ENCODE results near the gene SRC.

The SRC gene

DNA sequence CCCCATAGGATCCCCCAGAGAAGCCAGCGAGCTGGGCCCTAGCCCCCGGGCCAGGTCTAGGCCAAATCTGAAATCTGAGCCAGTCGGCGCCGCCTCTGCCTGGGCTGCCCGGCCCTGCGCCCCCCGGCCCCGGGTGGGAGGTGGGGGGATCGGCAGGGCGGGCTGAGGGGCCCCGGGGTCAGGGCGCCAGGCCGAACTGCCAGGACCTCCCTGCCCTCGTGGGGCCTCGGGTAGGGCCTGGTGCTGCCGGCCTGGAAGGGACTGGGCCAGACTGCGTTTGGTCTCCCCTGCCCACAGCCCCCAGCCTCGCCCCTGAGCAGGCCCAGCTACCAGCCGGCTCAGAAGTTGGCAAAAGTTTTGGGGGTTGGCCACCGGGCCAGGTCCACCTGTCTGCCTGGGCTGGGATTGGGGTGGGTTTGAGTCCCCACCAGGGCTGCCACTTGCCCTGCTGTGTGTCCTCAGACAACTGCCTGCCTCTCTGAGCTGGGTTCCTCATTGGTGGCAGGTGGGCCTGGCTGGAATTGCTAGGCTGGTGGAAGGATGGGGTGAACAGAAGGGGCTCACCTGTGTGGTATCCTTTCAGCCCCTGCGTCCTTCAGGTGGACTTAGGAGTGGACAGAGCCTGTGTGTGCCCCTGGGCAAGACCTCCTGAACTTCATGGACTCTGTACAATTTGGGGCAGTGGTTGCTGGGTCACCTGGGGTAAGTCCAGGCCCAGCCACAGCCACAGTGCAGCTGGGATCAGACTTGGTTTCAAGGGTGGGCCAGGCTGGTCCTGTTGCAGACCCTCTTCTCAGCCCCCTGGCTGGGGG is 801 bp downstream of the SRC start (continued):
- TF ChIP-seq, protein P1, sequence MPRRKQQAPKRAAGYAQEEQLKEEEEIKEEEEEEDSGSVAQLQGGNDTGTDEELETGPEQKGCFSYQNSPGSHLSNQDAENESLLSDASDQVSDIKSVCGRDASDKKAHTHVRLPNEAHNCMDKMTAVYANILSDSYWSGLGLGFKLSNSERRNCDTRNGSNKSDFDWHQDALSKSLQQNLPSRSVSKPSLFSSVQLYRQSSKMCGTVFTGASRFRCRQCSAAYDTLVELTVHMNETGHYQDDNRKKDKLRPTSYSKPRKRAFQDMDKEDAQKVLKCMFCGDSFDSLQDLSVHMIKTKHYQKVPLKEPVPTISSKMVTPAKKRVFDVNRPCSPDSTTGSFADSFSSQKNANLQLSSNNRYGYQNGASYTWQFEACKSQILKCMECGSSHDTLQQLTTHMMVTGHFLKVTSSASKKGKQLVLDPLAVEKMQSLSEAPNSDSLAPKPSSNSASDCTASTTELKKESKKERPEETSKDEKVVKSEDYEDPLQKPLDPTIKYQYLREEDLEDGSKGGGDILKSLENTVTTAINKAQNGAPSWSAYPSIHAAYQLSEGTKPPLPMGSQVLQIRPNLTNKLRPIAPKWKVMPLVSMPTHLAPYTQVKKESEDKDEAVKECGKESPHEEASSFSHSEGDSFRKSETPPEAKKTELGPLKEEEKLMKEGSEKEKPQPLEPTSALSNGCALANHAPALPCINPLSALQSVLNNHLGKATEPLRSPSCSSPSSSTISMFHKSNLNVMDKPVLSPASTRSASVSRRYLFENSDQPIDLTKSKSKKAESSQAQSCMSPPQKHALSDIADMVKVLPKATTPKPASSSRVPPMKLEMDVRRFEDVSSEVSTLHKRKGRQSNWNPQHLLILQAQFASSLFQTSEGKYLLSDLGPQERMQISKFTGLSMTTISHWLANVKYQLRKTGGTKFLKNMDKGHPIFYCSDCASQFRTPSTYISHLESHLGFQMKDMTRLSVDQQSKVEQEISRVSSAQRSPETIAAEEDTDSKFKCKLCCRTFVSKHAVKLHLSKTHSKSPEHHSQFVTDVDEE (CRISPR knock-in tag; IDR thresholded peaks at IDR 0.05), result no peak

DNA sequence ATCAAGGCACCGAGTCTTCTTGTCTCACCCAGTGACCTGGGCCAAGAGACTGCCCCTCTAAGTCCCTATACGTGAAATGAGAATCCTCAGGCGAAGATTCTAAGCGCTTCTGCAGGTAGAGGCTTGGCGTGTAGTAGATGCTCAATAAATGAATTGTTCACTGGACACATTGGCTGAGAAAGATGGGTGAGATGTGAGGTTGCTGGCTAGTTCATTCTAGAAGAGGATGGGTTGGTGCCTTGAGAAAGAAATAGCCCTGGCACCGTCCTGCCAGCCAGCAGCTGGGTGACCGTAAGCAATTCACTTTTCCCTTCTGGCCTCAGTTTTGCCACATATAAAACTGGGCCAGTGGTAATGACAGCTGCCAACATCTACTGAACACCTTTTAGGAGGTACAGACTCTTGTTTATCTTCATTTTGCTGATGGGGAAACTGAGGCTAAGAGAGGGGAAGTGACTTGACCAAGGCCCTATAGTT is 1.4 kb downstream of the SRC start:
- ATAC-seq, result no peak
- TF ChIP-seq ESRRG (CRISPR knock-in tag; IDR thresholded peaks at IDR 0.05) (no peak), ZFP30 (CRISPR knock-in tag; IDR thresholded peaks at IDR 0.05) (no peak), PPARA (CRISPR knock-in tag; IDR thresholded peaks at IDR 0.05; ENCODE audit: borderline replicate concordance) (no peak), PATZ1 (CRISPR knock-in tag; IDR thresholded peaks at IDR 0.05; ENCODE audit: borderline replicate concordance) (no peak), ZNF70 (CRISPR knock-in tag; IDR thresholded peaks at IDR 0.05) (no peak), GLIS3 (CRISPR knock-in tag; IDR thresholded peaks at IDR 0.05) (no peak), ISL1 (CRISPR knock-in tag; IDR thresholded peaks at IDR 0.05) (no peak)

DNA sequence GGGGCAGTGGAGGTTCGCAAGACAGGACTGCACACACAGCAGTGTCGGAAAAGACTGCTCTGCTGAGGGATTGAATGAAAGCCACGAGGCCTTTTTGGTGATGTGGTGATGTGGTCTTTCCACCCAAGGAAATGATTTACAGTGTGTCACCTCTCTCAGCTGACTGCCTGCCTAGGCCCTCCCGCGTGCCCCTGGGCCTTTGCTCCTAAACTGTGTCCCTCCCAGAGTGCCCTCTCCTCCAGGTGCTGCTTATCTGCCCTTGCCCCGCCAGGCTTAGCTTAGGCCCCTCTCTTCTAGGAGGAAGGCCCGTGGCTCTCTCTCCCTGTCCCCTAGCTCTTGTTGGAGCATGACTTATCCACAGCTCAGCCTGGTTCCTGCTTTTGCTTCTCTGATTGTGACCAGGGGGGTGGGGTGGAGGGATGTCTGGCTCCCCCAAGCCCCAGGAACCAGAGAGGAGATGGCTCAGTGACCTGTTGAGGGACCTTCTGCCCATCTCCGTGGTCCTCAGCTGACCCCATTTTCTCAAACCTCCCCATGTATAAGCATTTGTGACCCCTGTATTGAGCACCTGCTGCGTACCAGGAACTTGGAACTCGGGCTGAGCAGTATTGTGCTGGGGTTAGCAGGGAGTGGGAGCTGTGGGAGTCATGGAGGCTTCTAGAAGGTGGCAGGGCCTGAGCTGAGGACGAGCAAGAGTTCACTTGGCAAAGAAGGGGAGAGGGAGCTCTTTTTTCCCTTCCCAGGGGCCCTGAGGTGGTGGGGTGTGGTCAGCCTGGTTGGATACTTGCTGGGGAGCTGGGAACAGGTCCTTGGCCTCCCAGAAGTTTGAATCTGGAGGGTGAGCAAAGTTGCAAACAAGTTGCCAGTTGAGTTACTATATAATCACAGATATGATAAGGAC is 2.2 kb downstream of the SRC start:
- no peak for TF ChIP-seq CSDC2 (CRISPR knock-in tag; IDR thresholded peaks at IDR 0.05)
- no peak for TF ChIP-seq ESRRG (CRISPR knock-in tag; IDR thresholded peaks at IDR 0.05)
- no peak for TF ChIP-seq BACH2 (CRISPR knock-in tag; IDR thresholded peaks at IDR 0.05; ENCODE audit: borderline replicate concordance)
- no peak for ATAC-seq

DNA sequence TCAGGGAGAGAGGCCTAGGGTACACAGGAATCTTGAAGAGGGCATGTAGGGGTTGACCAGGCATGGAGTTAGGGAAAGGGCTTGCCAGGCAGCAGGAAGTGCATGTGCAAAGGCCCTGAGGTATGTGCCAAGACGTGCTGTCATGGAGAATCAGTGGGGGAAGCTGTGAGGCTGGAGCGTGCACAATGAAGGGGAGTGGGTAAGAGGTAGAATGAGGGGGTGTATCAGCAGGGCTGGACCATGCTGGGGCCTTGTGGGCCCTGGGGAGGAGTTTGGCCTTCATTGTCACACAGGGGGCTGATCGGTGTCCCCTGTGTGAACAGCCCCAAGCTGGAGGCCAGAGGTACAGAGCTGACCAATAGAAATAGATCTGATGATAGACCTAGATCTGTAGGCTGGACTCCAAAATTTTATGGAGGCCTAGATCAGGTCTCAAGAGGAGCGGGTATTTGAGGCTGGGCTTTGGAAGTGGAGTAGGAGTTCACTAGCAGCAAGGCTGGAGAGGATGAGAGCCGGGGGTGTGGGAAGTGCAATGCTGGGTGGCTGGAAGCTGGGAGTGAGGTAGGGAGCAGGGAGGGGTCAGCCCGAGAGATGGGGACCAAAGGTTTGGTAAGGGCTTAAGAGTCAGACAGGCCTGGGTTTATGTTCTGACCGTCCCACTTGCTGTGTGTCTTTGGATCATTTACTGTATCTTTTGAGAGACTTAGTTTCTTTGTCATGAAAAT is 3.0 kb downstream of the SRC start:
- ATAC-seq, result no peak
- TF ChIP-seq RARB (CRISPR knock-in tag; IDR thresholded peaks at IDR 0.05), result no peak
- TF ChIP-seq ZFP3 (CRISPR knock-in tag; IDR thresholded peaks at IDR 0.05), result peak; percentile 95
- no peak for TF ChIP-seq ZFP30 (CRISPR knock-in tag; IDR thresholded peaks at IDR 0.05)

GRCh38 chr20:37349517-37350491 is 3.9 kb downstream of the SRC start:
- no peak for ATAC-seq
- TF ChIP-seq ZFP30 (CRISPR knock-in tag; IDR thresholded peaks at IDR 0.05), result no peak
- no peak for TF ChIP-seq ZNF565 (CRISPR knock-in tag; conservative IDR thresholded peaks at IDR 0.05; ENCODE audit: low read depth)
- TF ChIP-seq CSDC2 (CRISPR knock-in tag; IDR thresholded peaks at IDR 0.05), result no peak
- TF ChIP-seq, protein P2, sequence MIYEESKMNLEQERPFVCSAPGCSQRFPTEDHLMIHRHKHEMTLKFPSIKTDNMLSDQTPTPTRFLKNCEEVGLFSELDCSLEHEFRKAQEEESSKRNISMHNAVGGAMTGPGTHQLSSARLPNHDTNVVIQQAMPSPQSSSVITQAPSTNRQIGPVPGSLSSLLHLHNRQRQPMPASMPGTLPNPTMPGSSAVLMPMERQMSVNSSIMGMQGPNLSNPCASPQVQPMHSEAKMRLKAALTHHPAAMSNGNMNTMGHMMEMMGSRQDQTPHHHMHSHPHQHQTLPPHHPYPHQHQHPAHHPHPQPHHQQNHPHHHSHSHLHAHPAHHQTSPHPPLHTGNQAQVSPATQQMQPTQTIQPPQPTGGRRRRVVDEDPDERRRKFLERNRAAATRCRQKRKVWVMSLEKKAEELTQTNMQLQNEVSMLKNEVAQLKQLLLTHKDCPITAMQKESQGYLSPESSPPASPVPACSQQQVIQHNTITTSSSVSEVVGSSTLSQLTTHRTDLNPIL (CRISPR knock-in tag; IDR thresholded peaks at IDR 0.05; ENCODE audit: low read depth), result no peak
- no peak for TF ChIP-seq ZFP3 (CRISPR knock-in tag; IDR thresholded peaks at IDR 0.05)
- TF ChIP-seq ZNF70 (CRISPR knock-in tag; IDR thresholded peaks at IDR 0.05), result no peak
- no peak for TF ChIP-seq ISL1 (CRISPR knock-in tag; IDR thresholded peaks at IDR 0.05)
- TF ChIP-seq, protein P3, sequence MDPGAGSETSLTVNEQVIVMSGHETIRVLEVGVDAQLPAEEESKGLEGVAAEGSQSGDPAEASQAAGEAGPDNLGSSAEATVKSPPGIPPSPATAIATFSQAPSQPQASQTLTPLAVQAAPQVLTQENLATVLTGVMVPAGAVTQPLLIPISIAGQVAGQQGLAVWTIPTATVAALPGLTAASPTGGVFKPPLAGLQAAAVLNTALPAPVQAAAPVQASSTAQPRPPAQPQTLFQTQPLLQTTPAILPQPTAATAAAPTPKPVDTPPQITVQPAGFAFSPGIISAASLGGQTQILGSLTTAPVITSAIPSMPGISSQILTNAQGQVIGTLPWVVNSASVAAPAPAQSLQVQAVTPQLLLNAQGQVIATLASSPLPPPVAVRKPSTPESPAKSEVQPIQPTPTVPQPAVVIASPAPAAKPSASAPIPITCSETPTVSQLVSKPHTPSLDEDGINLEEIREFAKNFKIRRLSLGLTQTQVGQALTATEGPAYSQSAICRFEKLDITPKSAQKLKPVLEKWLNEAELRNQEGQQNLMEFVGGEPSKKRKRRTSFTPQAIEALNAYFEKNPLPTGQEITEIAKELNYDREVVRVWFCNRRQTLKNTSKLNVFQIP (CRISPR knock-in tag; IDR thresholded peaks at IDR 0.05; ENCODE audit: borderline replicate concordance, low read depth), result no peak
- TF ChIP-seq, protein P1 (CRISPR knock-in tag; IDR thresholded peaks at IDR 0.05), result no peak
- TF ChIP-seq TCF4 (CRISPR knock-in tag; IDR thresholded peaks at IDR 0.05; ENCODE audit: borderline replicate concordance), result no peak
- TF ChIP-seq ZC3H10 (CRISPR knock-in tag; IDR thresholded peaks at IDR 0.05), result no peak
